Gastrocnemius medialis (tissue), 4 donors: Measurements from ENCODE around the gene GPR152.

ENCODE experiments used
- POLR2A ChIP-seq, 2 donors: fragments of 450-650 bp; IDR thresholded peaks; one replicate each; pipeline ENCODE4 v1.6.1; 2017; ENCODE audit warnings: antibody characterized with exemption in 2 of 2, mild to moderate bottlenecking in 2 of 2, moderate library complexity in 2 of 2
- TF ChIP-seq, protein P1 (sequence below), 5 experiments: fragments of 450-650 bp in 3 of 5; fragments of 200-600 bp in 2 of 5; sonication (generic) in 2 of 5; IDR thresholded peaks in 4 of 5; conservative IDR thresholded peaks in 1 of 5; 1 replicate in 4 of 5; 2 replicates in 1 of 5; pipeline ENCODE4 v1.5.1; 2016 to 2019; ENCODE audit warnings: antibody characterized with exemption in 5 of 5, mild to moderate bottlenecking in 3 of 5, moderate library complexity in 3 of 5

DNA sequence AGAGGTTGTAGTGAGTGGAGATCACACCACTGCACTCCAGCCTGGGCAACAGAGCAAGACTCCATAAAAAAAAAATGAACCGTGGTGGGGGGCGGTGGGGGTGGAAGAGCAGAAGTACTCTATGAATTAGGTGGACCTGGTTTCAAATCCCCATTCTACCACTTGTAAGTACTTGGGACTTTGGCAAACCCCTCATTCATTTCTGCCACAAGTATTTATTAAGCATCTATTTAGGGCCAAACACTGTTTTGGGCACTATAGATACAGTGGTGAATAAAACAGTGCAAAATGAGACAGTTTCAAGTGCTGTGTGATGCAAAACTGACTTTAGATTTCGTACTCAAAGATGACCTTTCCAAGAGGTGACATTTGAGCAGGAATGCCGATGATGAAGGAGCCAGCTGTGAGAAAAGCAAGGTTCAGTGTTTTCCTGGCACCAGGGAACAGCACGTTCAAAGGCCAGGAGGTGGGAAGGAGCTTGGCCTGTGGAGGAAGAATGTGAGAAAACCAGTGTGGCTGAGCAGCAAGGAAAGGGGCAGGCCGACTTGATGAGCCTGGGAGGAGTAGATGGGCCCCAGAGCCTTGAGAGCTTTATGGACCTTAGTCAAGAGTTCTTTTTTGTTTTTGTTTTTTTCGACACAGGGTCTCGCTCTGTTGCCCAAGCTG, 17.9 kb upstream of the GPR152 start:
- no peak for TF ChIP-seq POLR2A (IDR thresholded peaks at IDR 0.05)
- TF ChIP-seq, protein P1, sequence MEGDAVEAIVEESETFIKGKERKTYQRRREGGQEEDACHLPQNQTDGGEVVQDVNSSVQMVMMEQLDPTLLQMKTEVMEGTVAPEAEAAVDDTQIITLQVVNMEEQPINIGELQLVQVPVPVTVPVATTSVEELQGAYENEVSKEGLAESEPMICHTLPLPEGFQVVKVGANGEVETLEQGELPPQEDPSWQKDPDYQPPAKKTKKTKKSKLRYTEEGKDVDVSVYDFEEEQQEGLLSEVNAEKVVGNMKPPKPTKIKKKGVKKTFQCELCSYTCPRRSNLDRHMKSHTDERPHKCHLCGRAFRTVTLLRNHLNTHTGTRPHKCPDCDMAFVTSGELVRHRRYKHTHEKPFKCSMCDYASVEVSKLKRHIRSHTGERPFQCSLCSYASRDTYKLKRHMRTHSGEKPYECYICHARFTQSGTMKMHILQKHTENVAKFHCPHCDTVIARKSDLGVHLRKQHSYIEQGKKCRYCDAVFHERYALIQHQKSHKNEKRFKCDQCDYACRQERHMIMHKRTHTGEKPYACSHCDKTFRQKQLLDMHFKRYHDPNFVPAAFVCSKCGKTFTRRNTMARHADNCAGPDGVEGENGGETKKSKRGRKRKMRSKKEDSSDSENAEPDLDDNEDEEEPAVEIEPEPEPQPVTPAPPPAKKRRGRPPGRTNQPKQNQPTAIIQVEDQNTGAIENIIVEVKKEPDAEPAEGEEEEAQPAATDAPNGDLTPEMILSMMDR (IDR thresholded peaks at IDR 0.05 in 4 of 5, conservative IDR thresholded peaks at IDR 0.05 in 1 of 5) = no peak
